Right renal pelvis (tissue), 4 donors: ENCODE results near the gene TNFRSF12A. TPM values are rescaled to one million over a fixed set of nuclear protein-coding genes. Genes with fewer than 3 reads are reported as not detected.
A peak's percentile ranks its signal among the peaks of the same experiment; 100 is the strongest.

Source experiments
- DNase-seq, 4 donors: peaks; one replicate each; pipeline ENCODE4 v3.0.0-alpha.2; 2013; ENCODE audit warnings: low read depth in 4 of 4, low spot score in 3 of 4, missing footprints in 1 of 4
- polyA plus RNA-seq, 4 donors: library from polyadenylated mRNA; unstranded; fragments of 120-200 nt; gene quantifications; one replicate each; pipeline ENCODE4 v1.2.1, GENCODE V29; 2013; ENCODE audit not compliant: insufficient read length in 4 of 4

TNFRSF12A gene
- polyA plus RNA-seq, 4 donors: 7.5 to 18.2 (median 13.0) TPM

GRCh38 chr16:3009568-3010390 is 10.4 kb upstream of the TNFRSF12A start:
- DNase-seq: peak in 1 of 4 donors; percentile 74

GRCh38 chr16:3010510-3010909 is 9.7 kb upstream of the TNFRSF12A start:
- no peak for DNase-seq

GRCh38 chr16:3012246-3012645 is 7.9 kb upstream of the TNFRSF12A start:
- DNase-seq: no peak

- no peak for DNase-seq
These were observed 7.2 kb upstream of the TNFRSF12A start, which contains the start of gene CLDN9 for GRCh38 chr16:3012828-3013420. Gene CLDN9, plus strand, starts transcription at chr16:3012923. Its CDS starts 440 bp downstream, at chr16:3013363.

- DNase-seq: no peak
These were observed 6.6 kb upstream of the TNFRSF12A start for GRCh38 chr16:3013491-3013951.

- no peak for DNase-seq
These were observed 6.0 kb upstream of the TNFRSF12A start for GRCh38 chr16:3013998-3014690.

GRCh38 chr16:3014971-3015370 is 5.2 kb upstream of the TNFRSF12A start:
- no peak for DNase-seq

- no peak for DNase-seq
These were observed 4.2 kb upstream of the TNFRSF12A start for GRCh38 chr16:3015865-3016521.

GRCh38 chr16:3017344-3017743 is 2.8 kb upstream of the TNFRSF12A start:
- no peak for DNase-seq

GRCh38 chr16:3017794-3018506 is 2.2 kb upstream of the TNFRSF12A start, which contains the start of gene CLDN6:
Gene CLDN6, minus strand, starts transcription at chr16:3018183. Its CDS starts 2,162 bp downstream, at chr16:3016021.
- no peak for DNase-seq

- no peak for DNase-seq
These were observed 448 bp upstream of the TNFRSF12A start for GRCh38 chr16:3019594-3020246.

- DNase-seq: no peak
These were observed 658 bp downstream of the TNFRSF12A start for GRCh38 chr16:3020604-3021448.

GRCh38 chr16:3021449-3022207 is 1.5 kb downstream of the TNFRSF12A start:
- no peak for DNase-seq

- peak in 1 of 4 donors; percentile 69 for DNase-seq
These were observed 2.1 kb downstream of the TNFRSF12A start for GRCh38 chr16:3022208-3022683.

GRCh38 chr16:3022684-3023414 is 2.7 kb downstream of the TNFRSF12A start:
- DNase-seq: no peak

- DNase-seq: no peak
These were observed 3.2 kb downstream of the TNFRSF12A start for GRCh38 chr16:3023415-3023668.
